Lower leg skin (tissue), 4 donors: ENCODE results near the gene DHRS7B. TPM values are rescaled to one million over a fixed set of nuclear protein-coding genes. Genes with fewer than 3 reads are reported as not detected.

Source experiments
- DNase-seq, 2 donors: peaks; one replicate each; pipeline ENCODE4 v3.0.0-alpha.2; 2019; ENCODE audit warnings: low spot score in 2 of 2
- H3K4me3 ChIP-seq: fragments of 200-600 bp; sonication (generic); 2 replicates; pipeline ENCODE4 v1.5.1; 2017; ENCODE audit warnings: mild to moderate bottlenecking, low read depth; ENCODE audit not compliant: poor library complexity, severe bottlenecking
- CTCF ChIP-seq, 3 donors: fragments of 450-650 bp; IDR thresholded peaks; one replicate each; pipeline ENCODE4 v1.5.1; 2016; ENCODE audit warnings: antibody characterized with exemption in 3 of 3, mild to moderate bottlenecking in 3 of 3, moderate library complexity in 2 of 3
- POLR2A ChIP-seq, 2 donors: fragments of 450-650 bp; IDR thresholded peaks; one replicate each; pipeline ENCODE4 v1.6.1; 2016 to 2017; ENCODE audit warnings: antibody characterized with exemption in 2 of 2, mild to moderate bottlenecking in 1 of 2, moderate library complexity in 1 of 2
- WGBS, 2 donors: methylation state at CpG; one replicate each; pipeline ENCODE4 v1.1.5; 2018; 5-methylcytosine and 5-hydroxymethylcytosine counted together
- intact Hi-C: fragments of 100-400 bp; cut with DNase I; formaldehyde crosslinking; loops from one replicate; pipeline ENCODE4 v1.15.0; 2023; ENCODE audit warnings: low total_unique reads
- total RNA-seq, 4 donors: library from RNA; depleted of rRNA; stranded (reverse); fragments of >200 nt; gene quantifications; one replicate each; pipeline ENCODE4 v1.1.0, GENCODE V29; 2016

The DHRS7B gene
- total RNA-seq, 4 donors from 2014 or later = 35.2 to 59.4 (median 39.6) TPM

GRCh38 chr17:21165922-21166594 is 39.3 kb downstream of the DHRS7B start:
- 65 to 69% methylated on average over 11 of the region's 11 CpGs for WGBS, 2 donors
- H3K4me3 ChIP-seq = no peak overlapping the region
- intact Hi-C loops = no loop called here
- no peak for DNase-seq
- no peak for TF ChIP-seq POLR2A (IDR thresholded peaks at IDR 0.05)
- no peak for TF ChIP-seq CTCF (IDR thresholded peaks at IDR 0.05)

GRCh38 chr17:21166595-21167210 is 39.9 kb downstream of the DHRS7B start:
- no peak for TF ChIP-seq CTCF (IDR thresholded peaks at IDR 0.05)
- no peak for TF ChIP-seq POLR2A (IDR thresholded peaks at IDR 0.05)
- intact Hi-C loops = no loop called here
- no peak for DNase-seq
- no peak overlapping the region for H3K4me3 ChIP-seq
- WGBS, 2 donors = 40 to 46% methylated on average over 5 of the region's 5 CpGs

- intact Hi-C loops = no loop called here
- DNase-seq = no peak
- 70 to 71% methylated on average over 5 of the region's 5 CpGs for WGBS, 2 donors
- H3K4me3 ChIP-seq = no peak overlapping the region
- TF ChIP-seq CTCF (IDR thresholded peaks at IDR 0.05) = no peak
- TF ChIP-seq POLR2A (IDR thresholded peaks at IDR 0.05) = no peak
Measured at GRCh38 chr17:21167303-21167702, 40.5 kb downstream of the DHRS7B start.

- intact Hi-C loops = no loop called here
- WGBS, 2 donors = 96 to 98% methylated on average over 12 of the region's 12 CpGs
- no peak for TF ChIP-seq CTCF (IDR thresholded peaks at IDR 0.05)
- no peak for TF ChIP-seq POLR2A (IDR thresholded peaks at IDR 0.05)
- DNase-seq = no peak
- no peak overlapping the region for H3K4me3 ChIP-seq
Measured at GRCh38 chr17:21168555-21168865, 41.7 kb downstream of the DHRS7B start.

GRCh38 chr17:21169496-21169895 is 42.7 kb downstream of the DHRS7B start:
- TF ChIP-seq POLR2A (IDR thresholded peaks at IDR 0.05) (no peak), CTCF (IDR thresholded peaks at IDR 0.05) (no peak)
- intact Hi-C loops = no loop called here
- DNase-seq = no peak
- no peak overlapping the region for H3K4me3 ChIP-seq
- WGBS, 2 donors = 94 to 99% methylated on average over 7 of the region's 7 CpGs

GRCh38 chr17:21170809-21171208 is 44.0 kb downstream of the DHRS7B start:
- no peak for DNase-seq
- intact Hi-C loops = no loop called here
- TF ChIP-seq CTCF (IDR thresholded peaks at IDR 0.05) (no peak), POLR2A (IDR thresholded peaks at IDR 0.05) (no peak)
- WGBS, 2 donors = 72 to 74% methylated on average over 7 of the region's 7 CpGs
- no peak overlapping the region for H3K4me3 ChIP-seq
